Heart left ventricle (tissue), 16 donors: Measurements from ENCODE around the gene KLHL41. TPM values are rescaled to one million over a fixed set of nuclear protein-coding genes. Genes with fewer than 3 reads are reported as not detected.

Experiments
- ATAC-seq, 4 donors: fragments of 200-7000 bp; cut with Tn5 transposase; one replicate each; pipeline ENCODE4 v1.9.1; 2020 to 2022; ENCODE audit warnings: moderate library complexity in 4 of 4, mild to moderate bottlenecking in 3 of 4, moderate number of reproducible peaks in 1 of 4
- DNase-seq, 5 donors: peaks; one replicate each; pipeline ENCODE4 v3.0.0-alpha.2; 2020
- H3K27ac ChIP-seq, 12 donors: fragments of 200-600 bp; sonication (generic) in 4 of 12; one replicate each; pipeline versions ENCODE4 v1.5.0 to v1.8.0; 2016 to 2022; ENCODE audit warnings: mild to moderate bottlenecking in 2 of 12
- H3K27me3 ChIP-seq, 9 donors: fragments of 200-600 bp; sonication (generic) in 2 of 9; one replicate each; pipeline versions ENCODE4 v1.5.1 to v1.8.0; 2016 to 2022; ENCODE audit warnings: mild to moderate bottlenecking in 3 of 9
- H3K36me3 ChIP-seq, 9 donors: fragments of 200-600 bp; sonication (generic) in 2 of 9; one replicate each; pipeline versions ENCODE4 v1.5.0 to v1.8.0; 2018 to 2022; ENCODE audit warnings: mild to moderate bottlenecking in 2 of 9
- H3K4me1 ChIP-seq, 12 donors: fragments of 200-600 bp; sonication (generic) in 4 of 12; one replicate each; pipeline versions ENCODE4 v1.5.0 to v1.8.0; 2016 to 2022; ENCODE audit warnings: mild to moderate bottlenecking in 3 of 12
- H3K4me3 ChIP-seq, 12 donors: fragments of 200-600 bp; sonication (generic) in 4 of 12; one replicate each; pipeline versions ENCODE4 v1.5.0 to v1.8.0; 2017 to 2022; ENCODE audit warnings: mild to moderate bottlenecking in 9 of 12, moderate library complexity in 4 of 12
- H3K9me3 ChIP-seq, 12 donors: fragments of 200-600 bp; sonication (generic) in 4 of 12; one replicate each; pipeline versions ENCODE4 v1.5.0 to v1.8.0; 2016 to 2022; ENCODE audit warnings: mild to moderate bottlenecking in 1 of 12
- CTCF ChIP-seq, 12 donors: fragments of 200-600 bp; sonication (generic) in 4 of 12; IDR thresholded peaks; one replicate each; pipeline versions ENCODE4 v1.5.0 to v1.8.0; 2018 to 2022; ENCODE audit warnings: antibody characterized with exemption in 12 of 12, mild to moderate bottlenecking in 5 of 12
- POLR2A ChIP-seq, 2 donors: fragments of 450-650 bp; IDR thresholded peaks; one replicate each; pipeline ENCODE4 v1.6.1; 2017; ENCODE audit warnings: antibody characterized with exemption in 2 of 2, mild to moderate bottlenecking in 2 of 2, moderate library complexity in 2 of 2
- WGBS, 4 donors: extraction: QIAGEN DNeasy Blood & Tissue Kit in 2 of 4; methylation state at CpG; one replicate each; pipeline versions ENCODE4 v1.1.5 to v1.1.7; 2013 to 2018; 5-methylcytosine and 5-hydroxymethylcytosine counted together
- intact Hi-C, 10 donors: fragments of 100-400 bp; cut with DNase I; formaldehyde crosslinking; loops; one replicate each; pipeline versions ENCODE4 v1.11.1 to v1.14.2; 2022
- polyA plus RNA-seq, 2 donors: library from polyadenylated mRNA; stranded (reverse); fragments of 200-250 nt; gene quantifications; one replicate each; pipeline ENCODE4 v1.2.3, GENCODE V29; 2013
- total RNA-seq, 9 donors: library from RNA; depleted of rRNA in 2 of 9; stranded (reverse); fragments of >200 nt in 2 of 9; fragmentation: NEBNext Ultra II Directional in 3 of 9; extraction: Animal tissue kit (Norgen Biotek cat#: 25700) in 3 of 9; gene quantifications; one replicate each; pipeline versions ENCODE4 v1.1.0 to v1.2.4, GENCODE V29; 2016 to 2023
- donor health status: ischemic (EF 13 %, LVEDD 7.1; RV severe dilation, severe dysfunction).
- donor health status: healthy with polysubstance abuse.
- donor health status: DM: no; HTN: yes; CAD: no.
- donor health status: DM: no; HTN: no; CAD: no.
- donor health status: ischemic (EF 25% LVEDD 6.9; RV normal size, moderate dysfunction).
- donor health status: ischemic (EF 25% LVEDD 5.7; RV mildly dilated, moderate dysfunction).
- donor health status: healthy.
- donor health status: DM: yes; HTN: yes; CAD: no.
- donor health status: ischemic (EF 35%, LVEDD 5.7; RV mildly dilated, moderate dysfunction).
- donor health status: nonischemic (EF 11% LVEDD 7.7; RV severe dilation, severe dysfunction).
- donor health status: DM: yes; HTN: yes; CAD: no.
- donor health status: PGD.
- donor health status: ischemic (EF 29% LVEDD 5.4; RV normal size, mild dysfunction).
- donor health status: nonischemic (EF 23%, LVEDD 6.1; RV moderate dilation, normal function).

Gene KLHL41
- total and polyA plus RNA-seq, 11 donors = 48.4 to 263 (median 103) TPM

DNA sequence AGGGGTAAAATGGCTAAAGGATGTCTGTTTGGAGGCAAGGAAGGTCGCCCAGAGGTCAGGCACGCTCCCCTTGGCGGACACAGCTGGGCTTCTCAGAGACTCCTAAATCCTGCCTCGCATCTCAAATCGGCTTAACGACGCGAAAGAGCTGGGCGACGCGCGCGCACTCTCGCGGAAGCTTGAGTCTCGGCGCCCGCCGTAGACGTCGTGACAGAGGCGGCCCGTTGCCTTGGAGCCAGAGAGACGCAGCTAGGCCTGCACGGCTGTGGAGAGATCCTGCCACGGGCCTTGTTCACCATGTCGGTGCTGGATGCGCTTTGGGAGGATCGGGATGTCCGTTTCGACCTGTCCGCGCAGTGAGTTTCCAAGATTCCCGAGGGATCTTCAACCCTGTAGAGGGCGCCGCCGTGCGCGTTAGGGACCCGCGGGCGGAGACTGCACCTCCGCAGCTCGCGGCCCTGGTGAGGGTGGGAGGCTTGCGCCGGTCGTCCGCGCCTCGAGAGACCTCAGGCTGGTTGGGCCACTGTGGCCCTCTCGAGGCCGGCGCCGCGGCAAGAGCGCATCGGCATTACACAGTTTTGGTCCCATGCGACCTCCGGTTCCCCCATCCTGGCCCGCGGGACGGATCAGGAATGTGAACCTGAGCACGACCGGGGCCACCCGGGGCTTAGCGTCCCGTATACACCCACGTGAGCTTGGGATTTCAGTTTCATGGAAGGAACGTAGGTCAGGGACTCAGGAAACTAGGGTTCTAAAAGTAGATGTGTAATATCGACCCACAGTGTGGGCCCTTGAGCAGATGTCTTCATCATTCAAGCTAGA is 30.0 kb upstream of the KLHL41 start, which contains the start of gene BBS5:
Gene BBS5, plus strand, starts transcription at position 238 of the 822 bp plus-strand sequence. Its CDS starts 60 bp downstream, at position 298.
- Histone ChIP-seq H3K4me3 (peak within 1 kb of the TSS; percentile 48 to 94 (median 75)), H3K27ac (peak within 1 kb of the TSS; percentile 7 to 85 (median 59)), H3K9me3 (no peaks in the 10 kb centered on the region), H3K4me1 (peaks cover 0 to 21% (median 6%) of the 10 kb centered on the region in 12 donors), H3K36me3 (peaks cover 0 to 26% (median 17%) of the 10 kb centered on the region in 9 donors), H3K27me3 (no peaks in the 10 kb centered on the region)
- intact Hi-C loops = no loop called here
- DNase-seq (peak; percentile 84 to 92 (median 89)), ATAC-seq (peak; percentile 87 to 99 (median 97))
- TF ChIP-seq CTCF (IDR thresholded peaks at IDR 0.05) = peak in 10 of 12 donors; percentile 28 to 67 (median 46)
- no peak for TF ChIP-seq POLR2A (IDR thresholded peaks at IDR 0.05)
- WGBS, 4 donors = 0% methylated on average over 20 to 71 of the region's 71 CpGs

DNA sequence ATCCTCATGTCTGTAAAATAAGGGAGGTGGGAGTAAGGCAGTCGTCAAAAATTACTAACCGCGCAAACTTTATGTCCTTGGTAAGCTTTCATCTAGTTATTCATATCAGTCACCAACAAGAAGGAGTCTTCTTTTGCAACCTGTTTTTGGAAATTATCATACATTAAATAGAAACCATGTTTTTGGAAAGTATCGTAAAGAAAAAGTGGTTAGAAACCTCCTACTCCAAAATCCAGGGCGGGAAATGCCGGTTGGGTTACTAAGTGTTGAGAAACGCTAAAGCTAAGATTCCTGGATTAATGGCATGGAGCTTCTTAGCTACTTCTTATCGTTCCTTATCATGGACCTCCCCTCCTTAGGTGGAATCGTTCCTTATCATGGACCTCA is 29.4 kb upstream of the KLHL41 start:
- H3K27ac ChIP-seq = peak overlapping the region in 8 of 12 donors; percentile 57 to 85 (median 68)
- intact Hi-C loops = no loop called here
- WGBS, 4 donors = 25 to 42% (median 32%) methylated on average over 9 of the region's 9 CpGs
- ATAC-seq = no peak
- no peak for DNase-seq
- no peaks in the 10 kb centered on the region for H3K27me3 ChIP-seq
- TF ChIP-seq CTCF (IDR thresholded peaks at IDR 0.05) (no peak), POLR2A (IDR thresholded peaks at IDR 0.05) (no peak)
- peaks cover 0 to 32% (median 23%) of the 10 kb centered on the region in 9 donors for H3K36me3 ChIP-seq
- no peaks in the 10 kb centered on the region for H3K9me3 ChIP-seq
- peaks cover 0 to 21% (median 6%) of the 10 kb centered on the region in 12 donors for H3K4me1 ChIP-seq
- H3K4me3 ChIP-seq = peak overlapping the region; percentile 48 to 94 (median 75)

DNA sequence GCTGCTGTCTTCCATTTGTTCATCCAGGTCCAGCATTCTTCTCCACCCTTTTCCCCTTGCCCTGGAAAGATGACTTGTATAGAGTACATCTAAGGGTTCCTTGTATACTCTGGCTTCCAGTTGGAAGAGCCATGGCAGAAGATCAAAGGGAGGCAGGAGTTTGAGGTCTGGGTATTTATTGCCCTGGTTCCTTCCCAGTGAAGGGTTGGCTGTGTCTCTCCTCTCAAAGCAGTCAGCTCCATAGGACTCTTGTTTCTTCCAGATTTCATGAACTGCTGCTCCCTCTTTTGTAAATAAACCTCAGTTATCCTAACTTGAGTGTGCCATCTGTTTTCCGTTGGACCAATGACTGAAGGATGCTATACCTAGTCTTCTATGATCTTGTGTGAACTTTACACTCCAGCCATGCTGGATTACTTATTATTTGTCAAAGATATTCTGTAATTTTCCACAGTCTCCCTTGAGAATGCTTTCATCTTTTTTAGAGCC is 23.8 kb upstream of the KLHL41 start:
- TF ChIP-seq POLR2A (IDR thresholded peaks at IDR 0.05) (no peak), CTCF (IDR thresholded peaks at IDR 0.05) (no peak)
- Histone ChIP-seq H3K27ac (no peak overlapping the region), H3K27me3 (no peaks in the 10 kb centered on the region), H3K36me3 (peaks cover 0 to 75% (median 34%) of the 10 kb centered on the region in 9 donors), H3K4me3 (no peak overlapping the region), H3K4me1 (no peaks in the 10 kb centered on the region), H3K9me3 (no peaks in the 10 kb centered on the region)
- ATAC-seq (no peak), DNase-seq (no peak)
- intact Hi-C loops = no loop called here
- WGBS, 4 donors = 89 to 100% (median 96%) methylated on average over 1 of the region's 1 CpG

- Histone ChIP-seq H3K36me3 (peaks cover 0 to 80% (median 34%) of the 10 kb centered on the region in 9 donors), H3K4me1 (no peaks in the 10 kb centered on the region), H3K27ac (no peak overlapping the region), H3K27me3 (no peaks in the 10 kb centered on the region), H3K9me3 (no peaks in the 10 kb centered on the region), H3K4me3 (no peak overlapping the region)
- ATAC-seq = no peak
- intact Hi-C loops = no loop called here
- no peak for DNase-seq
- no peak for TF ChIP-seq POLR2A (IDR thresholded peaks at IDR 0.05)
- TF ChIP-seq CTCF (IDR thresholded peaks at IDR 0.05) = no peak
Measured at GRCh38 chr2:169486487-169486886, 23.0 kb upstream of the KLHL41 start.
